ENCODE measurements around the gene CCDC188. TPM values are rescaled to one million over a fixed set of nuclear protein-coding genes. Genes with fewer than 3 reads are reported as not detected.
A peak's percentile ranks its signal among the peaks of the same experiment; 100 is the strongest.

The CCDC188 gene
- total and polyA plus RNA-seq, 2 of the 8 experiments (the other 6 are each of a cell fraction or from before 2014, with no cell fraction given), result not detected

- TF ChIP-seq, protein P1, sequence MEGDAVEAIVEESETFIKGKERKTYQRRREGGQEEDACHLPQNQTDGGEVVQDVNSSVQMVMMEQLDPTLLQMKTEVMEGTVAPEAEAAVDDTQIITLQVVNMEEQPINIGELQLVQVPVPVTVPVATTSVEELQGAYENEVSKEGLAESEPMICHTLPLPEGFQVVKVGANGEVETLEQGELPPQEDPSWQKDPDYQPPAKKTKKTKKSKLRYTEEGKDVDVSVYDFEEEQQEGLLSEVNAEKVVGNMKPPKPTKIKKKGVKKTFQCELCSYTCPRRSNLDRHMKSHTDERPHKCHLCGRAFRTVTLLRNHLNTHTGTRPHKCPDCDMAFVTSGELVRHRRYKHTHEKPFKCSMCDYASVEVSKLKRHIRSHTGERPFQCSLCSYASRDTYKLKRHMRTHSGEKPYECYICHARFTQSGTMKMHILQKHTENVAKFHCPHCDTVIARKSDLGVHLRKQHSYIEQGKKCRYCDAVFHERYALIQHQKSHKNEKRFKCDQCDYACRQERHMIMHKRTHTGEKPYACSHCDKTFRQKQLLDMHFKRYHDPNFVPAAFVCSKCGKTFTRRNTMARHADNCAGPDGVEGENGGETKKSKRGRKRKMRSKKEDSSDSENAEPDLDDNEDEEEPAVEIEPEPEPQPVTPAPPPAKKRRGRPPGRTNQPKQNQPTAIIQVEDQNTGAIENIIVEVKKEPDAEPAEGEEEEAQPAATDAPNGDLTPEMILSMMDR (IDR thresholded peaks at IDR 0.05; ENCODE audit: control extremely low read depth in 1 of 3, insufficient read depth in 1 of 3, low read depth in 1 of 3, low read length in 3 of 3), result peak; percentile 48 to 60 (median 57)
- TF ChIP-seq GABPA (IDR thresholded peaks at IDR 0.05; ENCODE audit: borderline replicate concordance, insufficient read depth, low read length) (no peak), TBP (IDR thresholded peaks at IDR 0.05; ENCODE audit: low read depth, low read length) (no peak), SAP30 (IDR thresholded peaks at IDR 0.05; ENCODE audit: insufficient read depth, insufficient replicate concordance, low read length) (no peak), CBX5 (IDR thresholded peaks at IDR 0.05; ENCODE audit: low read depth, low read length) (no peak), CHD1 (IDR thresholded peaks at IDR 0.05; ENCODE audit: low read depth, low read length) (no peak)
Observed at GRCh38 chr22:20111045-20111688, 39.7 kb downstream of the CCDC188 start (continued).
